Fibroblast of pulmonary artery (primary cell): ENCODE results near the gene NAV3.

Experiments used
- DNase-seq: peaks from one replicate; pipeline ENCODE4 v3.0.0-alpha.2; 2010; ENCODE audit warnings: low read depth
- H3K4me3 ChIP-seq: replicated peaks from 2 replicates; pipeline ENCODE4 v1.5.1; 2011; ENCODE audit warnings: low read depth, mild to moderate bottlenecking, control low read depth, low read length, moderate library complexity
- CTCF ChIP-seq: IDR thresholded peaks from 2 replicates; pipeline ENCODE4 v1.5.1; 2011; ENCODE audit warnings: mild to moderate bottlenecking, control low read depth, low read length, inconsistent platforms; ENCODE audit errors: missing control alignments

NAV3 gene

GRCh38 chr12:78156751-78157150, 326.1 kb downstream of the NAV3 start:
- no peak overlapping the region for H3K4me3 ChIP-seq
- DNase-seq, result no peak
- no peak for TF ChIP-seq CTCF

GRCh38 chr12:78157199-78157598, 326.5 kb downstream of the NAV3 start:
- no peak for TF ChIP-seq CTCF
- DNase-seq, result no peak
- no peak overlapping the region for H3K4me3 ChIP-seq

- no peak for DNase-seq
- H3K4me3 ChIP-seq, result no peak overlapping the region
- TF ChIP-seq CTCF, result no peak
Observed at GRCh38 chr12:78164154-78164553, 333.5 kb downstream of the NAV3 start.

- no peak overlapping the region for H3K4me3 ChIP-seq
- no peak for TF ChIP-seq CTCF
- peak; percentile 10 for DNase-seq
Observed at GRCh38 chr12:78167510-78167909, 336.8 kb downstream of the NAV3 start.

GRCh38 chr12:78171061-78171460, 340.4 kb downstream of the NAV3 start:
- TF ChIP-seq CTCF, result no peak
- DNase-seq, result no peak
- no peak overlapping the region for H3K4me3 ChIP-seq

- no peak for DNase-seq
- no peak overlapping the region for H3K4me3 ChIP-seq
- no peak for TF ChIP-seq CTCF
Observed at GRCh38 chr12:78176643-78177042, 345.9 kb downstream of the NAV3 start.

GRCh38 chr12:78177298-78177697, 346.6 kb downstream of the NAV3 start:
- no peak for TF ChIP-seq CTCF
- DNase-seq, result no peak

More at GRCh38 chr12:78177298-78177697, 346.6 kb downstream of the NAV3 start:
- no peak overlapping the region for H3K4me3 ChIP-seq
